GM12891 (cell line): Measurements from ENCODE around the gene CLEC18C.
"Not testable (repeated sequence)": the region's sequence is repeated elsewhere in the genome, so short reads cannot be mapped to it uniquely, and the experiment has no call there.

Experiments
- POLR2A ChIP-seq: IDR thresholded peaks from 2 replicates; pipeline ENCODE4 v1.6.1; 2011; ENCODE audit warnings: low read depth, low read length, control low read depth
- POU2F2 ChIP-seq: IDR thresholded peaks from 2 replicates; pipeline ENCODE4 v1.6.1; 2011; ENCODE audit warnings: low read depth, mild to moderate bottlenecking, control low read depth, low read length, moderate library complexity
- TAF1 ChIP-seq: IDR thresholded peaks from 2 replicates; pipeline ENCODE4 v1.6.1; 2011; ENCODE audit warnings: low read depth, low read length, control low read depth

DNA sequence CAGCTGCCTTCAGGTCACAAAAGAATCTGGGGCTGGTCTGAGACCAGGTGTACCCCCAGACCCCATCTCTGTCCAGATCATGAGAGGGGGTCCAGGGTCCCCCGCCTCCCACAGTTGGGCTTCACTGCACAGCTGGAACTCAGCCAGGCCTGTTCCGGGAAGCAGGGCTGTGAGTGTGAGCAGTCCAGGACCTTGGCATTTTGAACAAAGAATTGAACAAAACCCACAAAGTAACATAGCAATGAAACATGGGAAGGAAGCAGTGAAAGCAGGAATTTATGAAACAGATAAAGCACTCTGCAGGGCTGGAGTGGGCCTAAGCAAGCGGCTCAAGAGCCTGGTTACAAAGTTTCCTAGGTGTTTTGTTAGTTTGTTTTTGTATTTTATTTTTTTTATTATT is 25.1 kb downstream of the CLEC18C start:
- not testable (repeated sequence) for TF ChIP-seq POU2F2, POLR2A, TAF1
